Measurements from ENCODE around the gene ENDOV.

DNA sequence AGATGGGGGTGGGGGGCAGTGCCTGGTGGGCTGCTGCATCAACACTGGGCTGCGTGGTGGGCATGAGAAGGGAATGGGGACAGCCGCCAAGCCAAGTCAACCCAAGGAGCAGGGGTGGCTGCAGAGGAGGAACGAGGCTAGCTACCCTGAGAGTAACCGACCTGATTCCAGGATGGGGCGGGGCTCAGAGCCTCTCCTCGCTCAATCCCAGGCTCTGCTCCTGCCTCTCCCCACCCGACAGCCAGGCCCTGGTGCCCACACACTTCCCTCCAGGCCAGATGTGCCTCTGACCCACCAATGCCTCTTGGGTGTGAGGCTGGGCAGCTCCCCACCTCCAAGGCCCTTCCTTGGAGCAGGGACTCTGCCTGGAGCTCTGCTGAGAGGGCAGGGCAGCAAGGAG is 58.7 kb downstream of the ENDOV start:
- TF ChIP-seq, protein P1, sequence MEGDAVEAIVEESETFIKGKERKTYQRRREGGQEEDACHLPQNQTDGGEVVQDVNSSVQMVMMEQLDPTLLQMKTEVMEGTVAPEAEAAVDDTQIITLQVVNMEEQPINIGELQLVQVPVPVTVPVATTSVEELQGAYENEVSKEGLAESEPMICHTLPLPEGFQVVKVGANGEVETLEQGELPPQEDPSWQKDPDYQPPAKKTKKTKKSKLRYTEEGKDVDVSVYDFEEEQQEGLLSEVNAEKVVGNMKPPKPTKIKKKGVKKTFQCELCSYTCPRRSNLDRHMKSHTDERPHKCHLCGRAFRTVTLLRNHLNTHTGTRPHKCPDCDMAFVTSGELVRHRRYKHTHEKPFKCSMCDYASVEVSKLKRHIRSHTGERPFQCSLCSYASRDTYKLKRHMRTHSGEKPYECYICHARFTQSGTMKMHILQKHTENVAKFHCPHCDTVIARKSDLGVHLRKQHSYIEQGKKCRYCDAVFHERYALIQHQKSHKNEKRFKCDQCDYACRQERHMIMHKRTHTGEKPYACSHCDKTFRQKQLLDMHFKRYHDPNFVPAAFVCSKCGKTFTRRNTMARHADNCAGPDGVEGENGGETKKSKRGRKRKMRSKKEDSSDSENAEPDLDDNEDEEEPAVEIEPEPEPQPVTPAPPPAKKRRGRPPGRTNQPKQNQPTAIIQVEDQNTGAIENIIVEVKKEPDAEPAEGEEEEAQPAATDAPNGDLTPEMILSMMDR (optimal IDR thresholded peaks at IDR 0.05 in 1 of 3, IDR thresholded peaks at IDR 0.05 in 1 of 3, conservative IDR thresholded peaks at IDR 0.05 in 1 of 3; ENCODE audit: extremely low read depth in 1 of 3, insufficient read depth in 2 of 3, low read length in 3 of 3): no peak
- TF ChIP-seq EZH2 (IDR thresholded peaks at IDR 0.05; ENCODE audit: low read length): no peak
